Osteoblast (primary cell): Measurements from ENCODE around the gene PPP2R3B. TPM values are rescaled to one million over a fixed set of nuclear protein-coding genes. Genes with fewer than 3 reads are reported as not detected.

Experiments used
- DNase-seq: peaks from one replicate; pipeline ENCODE4 v3.0.0; 2011; ENCODE audit warnings: low spot score, mixed read lengths; ENCODE audit not compliant: insufficient read length; ENCODE audit errors: missing footprints
- H2AFZ ChIP-seq: 2 replicates; pipeline ENCODE4 v1.6.0; 2011; ENCODE audit warnings: mild to moderate bottlenecking, low read length
- H3K27ac ChIP-seq: 2 replicates; pipeline ENCODE4 v1.5.1; 2011; ENCODE audit warnings: mild to moderate bottlenecking, low read depth, low read length, moderate library complexity
- H3K27me3 ChIP-seq: 2 replicates; pipeline ENCODE4 v1.6.0; 2012; ENCODE audit warnings: mild to moderate bottlenecking, control low read depth, inconsistent platforms, low read length, moderate library complexity; ENCODE audit not compliant: insufficient read depth
- H3K36me3 ChIP-seq: 2 replicates; pipeline ENCODE4 v1.5.1; 2011; ENCODE audit warnings: mild to moderate bottlenecking, low read length, control low read depth, moderate library complexity; ENCODE audit not compliant: insufficient read depth
- H3K4me1 ChIP-seq: 2 replicates; pipeline ENCODE4 v1.5.1; 2011; ENCODE audit warnings: mild to moderate bottlenecking, low read length, control low read depth, moderate library complexity; ENCODE audit not compliant: insufficient read depth
- H3K4me2 ChIP-seq: 2 replicates; pipeline ENCODE4 v1.6.0; 2011; ENCODE audit warnings: mild to moderate bottlenecking, low read length; ENCODE audit not compliant: insufficient read depth
- H3K4me3 ChIP-seq: fragments of 200-600 bp; sonication (generic); 3 replicates; pipeline ENCODE4 v1.5.1; 2012; ENCODE audit warnings: mild to moderate bottlenecking, low read length, inconsistent platforms; ENCODE audit not compliant: insufficient read depth
- H3K79me2 ChIP-seq: 2 replicates; pipeline ENCODE4 v1.6.0; 2012; ENCODE audit warnings: mild to moderate bottlenecking, low read length, control low read depth, inconsistent platforms; ENCODE audit not compliant: insufficient read depth
- H3K9me3 ChIP-seq: 2 replicates; pipeline ENCODE4 v1.5.1; 2011; ENCODE audit warnings: low read depth, low read length, control low read depth
- H4K20me1 ChIP-seq: 2 replicates; pipeline ENCODE4 v1.6.0; 2012; ENCODE audit warnings: mild to moderate bottlenecking, low read length, control low read depth; ENCODE audit not compliant: insufficient read depth
- total RNA-seq: library from RNA; depleted of rRNA; stranded (reverse); fragments of >200 nt; gene quantifications from 2 replicates; pipeline ENCODE4 v1.2.3, GENCODE V29; 2012
- TF ChIP-seq, protein P1 (sequence below): IDR thresholded peaks from 2 replicates; pipeline ENCODE4 v1.5.1; 2011; ENCODE audit warnings: mild to moderate bottlenecking, low read depth, low read length, moderate library complexity; ENCODE audit errors: extremely low read depth

PPP2R3B gene
- total RNA-seq, 1 donor = 13.4 TPM

DNA sequence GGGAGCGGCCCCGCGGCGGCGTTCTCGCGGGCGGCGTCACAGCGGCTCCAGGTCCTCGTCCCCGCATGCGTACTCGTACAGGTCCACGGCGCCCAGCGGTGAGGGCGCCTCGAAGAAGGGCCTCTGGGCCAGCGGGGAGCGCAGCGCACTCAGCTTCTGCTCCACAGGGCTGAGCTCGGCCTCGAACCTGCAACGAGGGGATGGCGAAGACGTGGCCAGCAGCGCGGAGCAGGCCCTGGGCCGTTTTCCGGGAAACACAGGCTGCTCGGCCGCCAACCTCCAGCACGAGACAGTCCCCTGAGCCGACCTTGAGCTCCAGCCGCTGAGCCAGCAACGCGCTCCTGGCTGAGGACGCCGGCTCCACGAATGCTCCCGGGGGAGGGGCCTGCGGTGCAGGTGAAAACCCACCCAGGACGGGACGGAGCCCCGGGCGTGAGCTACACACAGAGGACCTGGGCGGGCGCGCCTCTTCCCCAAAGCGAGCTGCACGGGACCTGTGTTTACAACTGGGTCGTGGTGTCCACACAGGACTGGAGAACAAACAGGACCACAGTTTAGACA, 52.3 kb downstream of the PPP2R3B start:
- Histone ChIP-seq H3K27me3 (no peaks in the 10 kb centered on the region), H4K20me1 (no peaks in the 10 kb centered on the region), H3K36me3 (no peaks in the 10 kb centered on the region), H2AFZ (no peak overlapping the region), H3K27ac (no peak overlapping the region), H3K4me2 (no peak overlapping the region), H3K79me2 (no peaks in the 10 kb centered on the region), H3K4me3 (no peak overlapping the region), H3K9me3 (no peaks in the 10 kb centered on the region), H3K4me1 (no peaks in the 10 kb centered on the region)
- TF ChIP-seq, protein P1, sequence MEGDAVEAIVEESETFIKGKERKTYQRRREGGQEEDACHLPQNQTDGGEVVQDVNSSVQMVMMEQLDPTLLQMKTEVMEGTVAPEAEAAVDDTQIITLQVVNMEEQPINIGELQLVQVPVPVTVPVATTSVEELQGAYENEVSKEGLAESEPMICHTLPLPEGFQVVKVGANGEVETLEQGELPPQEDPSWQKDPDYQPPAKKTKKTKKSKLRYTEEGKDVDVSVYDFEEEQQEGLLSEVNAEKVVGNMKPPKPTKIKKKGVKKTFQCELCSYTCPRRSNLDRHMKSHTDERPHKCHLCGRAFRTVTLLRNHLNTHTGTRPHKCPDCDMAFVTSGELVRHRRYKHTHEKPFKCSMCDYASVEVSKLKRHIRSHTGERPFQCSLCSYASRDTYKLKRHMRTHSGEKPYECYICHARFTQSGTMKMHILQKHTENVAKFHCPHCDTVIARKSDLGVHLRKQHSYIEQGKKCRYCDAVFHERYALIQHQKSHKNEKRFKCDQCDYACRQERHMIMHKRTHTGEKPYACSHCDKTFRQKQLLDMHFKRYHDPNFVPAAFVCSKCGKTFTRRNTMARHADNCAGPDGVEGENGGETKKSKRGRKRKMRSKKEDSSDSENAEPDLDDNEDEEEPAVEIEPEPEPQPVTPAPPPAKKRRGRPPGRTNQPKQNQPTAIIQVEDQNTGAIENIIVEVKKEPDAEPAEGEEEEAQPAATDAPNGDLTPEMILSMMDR = no peak
- no peak for DNase-seq

DNA sequence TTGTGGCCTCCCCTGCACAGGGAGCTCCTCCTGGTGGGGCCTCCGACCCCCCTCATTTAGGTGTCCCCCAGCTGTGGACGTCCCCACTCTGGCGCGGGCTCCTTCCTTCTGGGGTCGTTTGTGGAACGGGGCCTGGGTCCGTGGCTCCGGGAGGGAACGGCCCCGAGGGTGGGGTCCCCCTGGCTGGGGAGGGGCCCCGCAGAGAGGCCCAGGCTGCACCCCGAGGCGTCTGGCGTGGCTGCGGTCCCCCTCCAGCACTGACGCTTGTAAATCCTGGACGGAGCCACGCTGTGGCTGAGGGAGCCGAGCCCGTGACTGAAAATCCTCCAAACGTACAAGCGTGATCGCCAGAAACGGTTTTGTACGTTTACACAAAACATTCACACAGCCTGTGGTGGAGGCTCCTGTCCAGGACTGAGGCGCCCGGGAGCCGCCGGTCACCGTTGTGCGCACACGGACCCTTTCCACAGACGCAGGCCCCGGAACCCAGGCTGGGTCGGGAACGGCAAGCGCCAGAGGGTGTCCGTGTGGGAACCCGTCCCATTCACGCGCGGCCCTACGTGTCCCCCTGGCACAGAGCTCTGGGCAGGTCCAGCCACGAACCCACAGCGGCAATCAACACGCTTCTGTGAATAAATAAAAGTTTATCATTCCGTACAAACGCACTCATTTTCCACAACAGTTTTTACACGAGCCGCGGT, 52.9 kb downstream of the PPP2R3B start:
- Histone ChIP-seq H3K27me3 (no peaks in the 10 kb centered on the region), H2AFZ (no peak overlapping the region), H3K79me2 (no peaks in the 10 kb centered on the region), H3K36me3 (no peaks in the 10 kb centered on the region), H3K9me3 (no peaks in the 10 kb centered on the region), H3K4me2 (no peak overlapping the region), H3K4me1 (no peaks in the 10 kb centered on the region), H3K4me3 (no peak overlapping the region), H4K20me1 (no peaks in the 10 kb centered on the region), H3K27ac (no peak overlapping the region)
- TF ChIP-seq, protein P1 = no peak
- no peak for DNase-seq

DNA sequence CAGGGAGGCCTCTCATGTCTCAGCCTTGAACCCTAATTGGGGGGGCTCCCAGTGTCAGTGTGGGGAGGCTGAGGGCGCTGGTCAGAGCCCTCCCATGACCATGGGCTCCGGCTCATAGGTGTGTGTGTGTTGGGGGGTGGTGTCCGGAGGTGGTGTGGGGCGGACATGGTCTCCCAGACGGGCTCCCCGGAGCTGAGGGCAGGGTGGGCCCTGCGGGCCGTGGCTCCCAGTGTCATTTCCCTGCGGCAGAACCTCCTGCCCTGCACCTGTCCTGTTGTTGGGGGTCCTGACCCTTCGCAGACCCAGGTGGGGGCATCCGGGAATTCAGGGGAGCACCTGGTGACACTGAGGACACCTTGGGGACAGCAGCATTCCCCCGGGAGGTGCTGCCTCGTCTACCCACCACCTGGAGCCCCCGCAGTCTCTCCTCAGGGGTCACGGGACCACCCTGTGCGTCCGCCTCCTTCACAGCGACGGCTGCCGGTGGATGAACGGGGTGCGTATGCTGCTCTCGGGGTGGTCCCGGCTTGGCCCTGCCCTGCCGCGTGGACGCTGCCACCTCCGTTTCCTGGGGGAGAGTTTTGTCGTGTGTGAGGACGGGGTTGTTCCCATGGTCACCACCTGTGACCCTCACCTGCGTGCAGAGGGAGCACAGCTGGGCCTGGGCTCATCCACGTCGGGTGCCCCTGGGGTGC, 53.6 kb downstream of the PPP2R3B start:
- no peak overlapping the region for H3K4me2 ChIP-seq
- no peaks in the 10 kb centered on the region for H3K27me3 ChIP-seq
- TF ChIP-seq, protein P1 = no peak
- no peak overlapping the region for H3K27ac ChIP-seq
- no peak overlapping the region for H3K4me3 ChIP-seq
- H3K79me2 ChIP-seq = no peaks in the 10 kb centered on the region
- H3K36me3 ChIP-seq = no peaks in the 10 kb centered on the region
- no peaks in the 10 kb centered on the region for H3K4me1 ChIP-seq
- no peak overlapping the region for H2AFZ ChIP-seq
- DNase-seq = no peak
- no peaks in the 10 kb centered on the region for H3K9me3 ChIP-seq
- H4K20me1 ChIP-seq = no peaks in the 10 kb centered on the region

DNA sequence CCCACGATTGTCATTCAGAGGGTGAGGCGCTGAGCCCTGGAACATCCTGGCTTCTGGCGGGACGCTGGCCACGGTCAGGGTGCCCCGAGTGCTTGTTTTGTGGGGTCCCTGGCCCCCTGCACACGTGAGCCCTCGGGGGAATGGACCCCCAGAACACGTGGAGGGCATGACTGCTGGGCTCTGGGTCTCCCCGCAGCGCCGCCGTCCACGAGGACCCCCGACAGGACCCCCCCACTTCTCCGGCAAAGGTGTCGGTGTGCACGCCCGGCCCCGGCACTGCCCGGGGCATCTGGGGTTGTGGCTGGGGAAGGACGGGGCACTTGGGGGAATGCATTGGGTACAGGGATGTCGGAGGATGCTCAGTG, 54.2 kb downstream of the PPP2R3B start:
- H3K79me2 ChIP-seq = no peaks in the 10 kb centered on the region
- no peaks in the 10 kb centered on the region for H4K20me1 ChIP-seq
- no peaks in the 10 kb centered on the region for H3K4me1 ChIP-seq
- H3K4me2 ChIP-seq = no peak overlapping the region
- H3K9me3 ChIP-seq = no peaks in the 10 kb centered on the region
- no peak overlapping the region for H3K4me3 ChIP-seq
- H2AFZ ChIP-seq = no peak overlapping the region
- no peaks in the 10 kb centered on the region for H3K27me3 ChIP-seq
- no peak overlapping the region for H3K27ac ChIP-seq
- no peak for DNase-seq
- H3K36me3 ChIP-seq = no peaks in the 10 kb centered on the region
- TF ChIP-seq, protein P1 = no peak
